Right renal pelvis (tissue), 4 donors: ENCODE results near the gene TGIF1. TPM values are rescaled to one million over a fixed set of nuclear protein-coding genes. Genes with fewer than 3 reads are reported as not detected.

ENCODE experiments used
- DNase-seq, 4 donors: peaks; one replicate each; pipeline ENCODE4 v3.0.0-alpha.2; 2013; ENCODE audit warnings: low read depth in 4 of 4, low spot score in 3 of 4, missing footprints in 1 of 4
- polyA plus RNA-seq, 4 donors: library from polyadenylated mRNA; unstranded; fragments of 120-200 nt; gene quantifications; one replicate each; pipeline ENCODE4 v1.2.1, GENCODE V29; 2013; ENCODE audit not compliant: insufficient read length in 4 of 4

The TGIF1 gene
- polyA plus RNA-seq, 4 donors: 89.6 to 100 (median 91.8) TPM

DNA sequence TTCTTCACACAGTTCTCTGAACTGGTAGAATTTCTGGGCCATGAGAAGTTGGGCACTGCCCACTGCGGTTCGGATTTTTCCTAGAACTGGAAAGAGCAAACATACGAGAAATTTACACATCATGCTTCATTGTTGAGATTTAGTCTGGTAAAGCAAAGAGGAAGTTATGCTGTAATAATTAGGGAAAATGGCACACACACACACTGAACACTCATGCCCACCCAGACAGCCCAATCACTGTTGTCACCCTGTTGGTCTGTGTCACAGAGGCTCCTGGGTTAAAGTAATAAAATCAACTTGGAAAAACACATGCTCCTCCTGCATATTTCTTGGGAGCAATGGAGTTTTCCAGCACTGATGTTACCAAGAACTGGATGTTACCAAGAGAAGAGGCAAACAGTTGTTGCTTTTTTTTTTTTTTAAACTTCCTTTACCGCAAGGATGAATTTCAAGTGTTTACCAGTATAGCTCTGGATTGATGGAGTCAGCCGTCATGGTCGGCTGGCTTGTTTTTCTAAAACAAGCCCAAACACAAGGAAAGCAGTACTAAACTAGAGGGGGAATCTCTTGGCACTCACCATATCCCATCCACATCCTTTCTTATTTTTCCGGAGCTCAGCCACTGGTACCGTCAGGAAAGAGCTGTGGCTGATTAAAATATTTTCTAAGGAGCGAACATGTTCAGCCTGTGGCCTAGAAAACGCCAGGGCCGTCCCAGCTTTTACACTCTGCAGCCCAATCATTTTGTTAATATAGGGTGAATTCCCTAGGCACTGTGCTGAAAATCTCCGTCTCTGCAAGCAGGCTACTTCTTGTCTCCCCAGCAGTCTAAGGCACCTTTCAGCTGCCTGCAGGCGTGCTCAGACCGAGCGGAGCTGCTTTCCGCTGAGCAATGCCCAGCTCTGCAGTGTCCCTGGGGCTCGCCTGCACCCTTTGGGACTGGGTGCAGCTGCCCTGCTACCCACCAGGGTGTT is 58.9 kb downstream of the TGIF1 start:
- DNase-seq: no peak

Other genes starting within 250 kb of the TGIF1 start
- gene MYOM1, start 230.2 kb upstream of the TGIF1 start, polyA plus RNA-seq: 1 to 10 TPM; 4.8 to 7.9 (median 7.0) TPM
- 100 to 1,000 TPM; 406 to 451 (median 431) TPM for gene MYL12A, start 202.4 kb upstream of the TGIF1 start, polyA plus RNA-seq
- gene MYL12B, start 188.0 kb upstream of the TGIF1 start, polyA plus RNA-seq: 100 to 1,000 TPM; 562 to 674 (median 651) TPM